SK-MEL-5 (cell line): ENCODE measurements around the gene AQP1. TPM values are rescaled to one million over a fixed set of nuclear protein-coding genes. Genes with fewer than 3 reads are reported as not detected.

ENCODE experiments used
- DNase-seq: peaks from one replicate; pipeline ENCODE4 v3.0.0-alpha.2; 2016; ENCODE audit warnings: low read depth, low spot score
- in situ Hi-C: cut with HindIII; loops from 2 replicates; pipeline ENCODE4 v1.10.0; 2016; ENCODE audit warnings: low sequenced_read_pairs, high pct_unique_total_duplicates, low pct_unique_long_range_greater_than_20kb
- total RNA-seq: library from RNA; depleted of rRNA; stranded (reverse); fragments of >200 nt; shearing (Covaris generic); gene quantifications from 2 replicates; pipeline ENCODE4 v1.2.3, GENCODE V29; 2014

Gene AQP1
- total RNA-seq, 1 experiment from 2014 or later, result 0.03 TPM

- in situ Hi-C loops, result no loop called here
- DNase-seq, result no peak
Measured at GRCh38 chr7:30924624-30925023, 13.0 kb downstream of the AQP1 start.

GRCh38 chr7:30925117-30925516, 13.5 kb downstream of the AQP1 start:
- DNase-seq, result no peak
- in situ Hi-C loops, result no loop called here

GRCh38 chr7:30925913-30926312, 14.3 kb downstream of the AQP1 start:
- in situ Hi-C loops, result no loop called here
- no peak for DNase-seq

- in situ Hi-C loops, result no loop called here
- no peak for DNase-seq
Measured at GRCh38 chr7:30926313-30926712, 14.7 kb downstream of the AQP1 start.

- in situ Hi-C loops, result no loop called here
- DNase-seq, result no peak
Measured at GRCh38 chr7:30927040-30927439, 15.4 kb downstream of the AQP1 start.

- DNase-seq, result no peak
- in situ Hi-C loops, result no loop called here
Measured at GRCh38 chr7:30927559-30927958, 15.9 kb downstream of the AQP1 start.

- DNase-seq, result no peak
- in situ Hi-C loops, result no loop called here
Measured at GRCh38 chr7:30928254-30928872, 16.7 kb downstream of the AQP1 start.

- DNase-seq, result no peak
- in situ Hi-C loops, result no loop called here
Measured at GRCh38 chr7:30929686-30930085, 18.0 kb downstream of the AQP1 start.

GRCh38 chr7:30930621-30931020, 19.0 kb downstream of the AQP1 start:
- DNase-seq, result no peak
- in situ Hi-C loops, result no loop called here

- in situ Hi-C loops, result no loop called here
- no peak for DNase-seq
Measured at GRCh38 chr7:30931161-30931928, 19.7 kb downstream of the AQP1 start.

GRCh38 chr7:30931929-30932540, 20.4 kb downstream of the AQP1 start:
- in situ Hi-C loops, result no loop called here
- DNase-seq, result no peak

GRCh38 chr7:30932562-30932961, 20.9 kb downstream of the AQP1 start:
- no peak for DNase-seq
- in situ Hi-C loops, result no loop called here

GRCh38 chr7:30933124-30933974, 21.7 kb downstream of the AQP1 start:
- in situ Hi-C loops, result no loop called here
- DNase-seq, result no peak

GRCh38 chr7:30934225-30934624, 22.6 kb downstream of the AQP1 start:
- in situ Hi-C loops, result no loop called here
- DNase-seq, result no peak

- no peak for DNase-seq
- in situ Hi-C loops, result no loop called here
Measured at GRCh38 chr7:30934732-30935568, 23.3 kb downstream of the AQP1 start.

GRCh38 chr7:30935569-30935877, 23.9 kb downstream of the AQP1 start:
- DNase-seq, result no peak
- in situ Hi-C loops, result no loop called here

GRCh38 chr7:30936650-30937245, 25.1 kb downstream of the AQP1 start:
- DNase-seq, result peak; percentile 36
- in situ Hi-C loops, result no loop called here
